GM21737 (cell line): ENCODE measurements around the gene STAT6.
"Not testable (repeated sequence)": the region's sequence is repeated elsewhere in the genome, so short reads cannot be mapped to it uniquely, and the experiment has no call there.

ENCODE experiments used
- ATAC-seq: cut with Tn5 transposase; IDR thresholded peaks from one replicate; pipeline ENCODE4 v1.9.1; 2021; ENCODE audit warnings: mild to moderate bottlenecking, moderate library complexity; ENCODE audit not compliant: unreplicated experiment

STAT6 gene

DNA sequence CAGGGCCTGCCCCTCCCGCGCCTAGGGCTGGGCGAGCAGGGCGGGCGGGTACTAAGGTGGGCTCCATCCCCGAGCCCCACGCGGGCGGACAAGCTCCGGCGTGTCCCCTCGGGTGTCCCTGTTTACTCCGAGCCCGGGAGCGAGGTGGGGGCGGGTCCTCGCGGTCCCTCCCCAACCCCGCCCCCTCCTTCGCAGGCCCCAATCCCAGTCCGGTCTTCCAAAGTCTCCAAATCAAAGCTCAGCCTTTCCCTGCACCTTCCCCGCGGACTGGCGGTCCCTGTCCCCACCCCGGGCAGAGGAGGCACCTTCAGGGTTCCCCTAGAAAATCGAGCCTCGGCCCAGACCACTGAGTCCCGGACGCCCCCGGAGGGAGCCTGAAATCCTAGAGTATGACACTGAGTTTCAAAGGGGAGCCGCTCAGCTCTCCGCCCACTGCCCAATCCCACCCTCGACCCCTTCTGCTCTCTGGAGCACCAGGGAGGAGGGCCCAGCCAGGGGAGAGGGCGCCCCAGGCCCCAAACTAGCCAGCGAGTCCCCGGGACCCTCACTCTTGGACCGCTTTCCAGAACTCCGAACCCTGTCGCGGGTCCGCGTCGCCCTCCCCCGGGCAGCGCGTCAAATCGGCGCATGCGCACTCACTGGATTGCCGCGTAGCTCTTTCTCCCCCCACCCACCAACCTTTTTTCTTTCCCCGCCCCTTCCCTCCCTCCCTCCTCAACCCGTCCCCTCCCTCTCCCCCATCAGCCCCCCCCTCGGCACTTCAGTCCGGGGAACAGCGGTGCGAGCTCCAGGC lies 16.8 kb upstream of the STAT6 start, which contains the start of gene LRP1:
Gene LRP1, plus strand, starts transcription at position 758 of the 793 bp plus-strand sequence. CDS start 482 bp downstream, outside the sequence.
- no peak for ATAC-seq

DNA sequence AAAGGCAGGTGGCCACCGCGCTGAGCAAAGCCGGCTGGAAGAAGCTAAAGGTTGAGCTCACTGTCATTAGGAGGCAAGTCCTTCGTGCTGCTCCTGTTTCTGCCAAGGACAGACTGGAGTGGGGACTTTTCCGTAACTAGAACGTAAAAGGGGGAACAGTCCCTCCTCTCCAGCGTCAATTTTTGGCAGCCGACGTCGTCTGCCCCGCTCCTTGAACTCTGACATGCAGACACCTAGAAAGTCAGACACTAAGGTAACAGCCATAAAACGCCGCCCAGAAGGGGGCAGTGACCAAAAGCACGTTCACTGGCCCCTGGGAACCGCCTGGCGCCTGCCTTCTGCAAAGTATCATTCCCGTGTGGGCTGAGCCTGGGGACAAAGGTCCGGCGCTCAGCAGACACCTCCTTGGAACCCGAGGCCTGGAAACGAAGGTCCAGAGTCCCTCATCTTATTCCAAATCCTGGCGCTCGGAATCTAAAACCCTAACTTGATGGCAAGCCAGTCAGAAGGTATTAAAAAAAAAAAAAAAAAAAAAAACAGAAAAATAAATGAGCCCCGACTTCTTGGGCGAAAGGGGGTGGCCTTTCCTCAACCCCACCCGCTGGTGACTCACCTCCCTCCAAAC lies 16.1 kb upstream of the STAT6 start:
- no peak for ATAC-seq

DNA sequence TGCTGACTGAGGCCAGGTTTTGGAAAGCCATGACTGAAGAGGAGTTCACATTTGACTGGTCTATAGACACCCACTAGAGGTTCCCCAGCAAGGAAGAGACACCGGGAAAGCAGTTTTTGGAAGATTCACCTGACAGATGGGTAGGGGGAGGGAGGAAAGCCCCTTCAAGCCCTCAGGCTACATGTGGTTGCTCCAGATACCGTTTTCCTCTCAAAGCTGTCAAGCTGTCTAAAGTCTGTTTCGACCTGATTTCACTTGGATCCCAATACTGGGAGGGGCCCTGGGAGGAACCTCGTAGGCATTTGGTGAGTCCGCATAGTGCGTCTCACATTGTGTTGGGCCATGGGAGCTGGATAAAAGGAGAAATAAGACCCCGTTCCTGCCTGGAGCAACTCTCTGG lies 15.4 kb upstream of the STAT6 start:
- ATAC-seq, result no peak

DNA sequence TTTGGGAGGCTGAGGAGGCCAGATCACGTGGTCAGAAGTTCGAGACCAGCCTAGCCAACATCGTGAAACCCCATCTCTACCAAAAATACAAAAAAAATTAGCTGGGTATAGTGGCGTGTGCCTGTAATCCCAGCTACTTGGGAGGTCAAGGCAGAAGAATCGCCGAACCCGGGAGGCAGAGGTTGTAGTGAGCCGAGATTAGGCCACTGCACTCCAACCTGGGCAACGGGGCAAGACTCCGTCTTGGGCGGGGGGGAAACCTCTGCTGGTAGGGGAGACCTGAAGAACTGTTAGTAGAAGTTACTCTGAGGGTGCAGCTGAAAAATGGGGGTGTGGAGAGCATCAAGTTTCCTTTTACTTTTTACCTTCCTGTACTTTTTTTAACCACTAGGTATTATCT lies 14.9 kb upstream of the STAT6 start:
- ATAC-seq, result no peak

DNA sequence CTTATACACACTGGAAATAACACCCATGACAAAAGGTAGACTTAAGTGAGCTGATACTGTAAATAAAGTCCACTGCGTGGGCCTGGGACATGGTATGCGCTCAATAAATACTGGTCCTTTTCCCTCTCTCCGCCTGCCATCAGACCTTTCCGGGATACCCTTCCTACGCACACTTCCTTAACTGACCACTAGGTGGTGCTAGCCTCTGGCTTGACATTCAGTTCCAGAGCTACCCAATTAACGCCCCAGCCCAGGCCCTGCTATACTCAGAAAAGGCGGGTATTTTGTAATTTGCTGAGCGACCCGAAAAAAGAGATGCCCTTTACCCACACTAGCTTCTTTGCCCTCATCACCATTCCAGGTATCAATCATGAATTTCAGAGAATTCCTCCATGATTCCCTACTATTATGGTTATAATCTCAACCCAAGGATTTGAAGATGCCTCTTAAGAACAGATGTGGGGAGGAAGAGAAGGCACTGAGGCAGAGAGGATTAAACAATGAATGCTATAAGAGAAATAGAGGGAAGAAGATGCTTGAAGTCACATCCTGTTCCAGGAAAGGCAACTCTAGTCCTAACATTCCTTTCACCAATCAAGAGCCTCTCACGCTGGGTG lies 13.2 kb upstream of the STAT6 start:
- no peak for ATAC-seq

DNA sequence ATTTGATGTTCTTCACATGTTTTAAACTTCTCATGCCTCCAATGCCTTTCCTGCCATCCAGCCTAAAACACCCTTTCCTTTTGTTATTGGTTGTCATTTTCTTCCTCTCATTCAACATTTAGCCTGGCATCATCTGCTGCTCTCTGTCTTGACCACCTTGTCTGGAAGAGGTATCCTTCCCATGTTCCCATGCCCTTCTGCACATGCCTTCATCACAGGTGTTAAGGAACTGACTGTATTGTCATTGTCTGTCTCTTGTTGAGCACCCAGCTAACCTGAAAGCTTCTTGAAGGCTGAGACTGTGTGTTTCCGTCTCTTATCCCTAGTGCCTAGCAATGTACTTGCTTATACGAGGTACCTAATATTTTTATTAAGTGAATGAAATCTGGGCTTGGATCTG lies 12.7 kb upstream of the STAT6 start:
- ATAC-seq, result no peak

DNA sequence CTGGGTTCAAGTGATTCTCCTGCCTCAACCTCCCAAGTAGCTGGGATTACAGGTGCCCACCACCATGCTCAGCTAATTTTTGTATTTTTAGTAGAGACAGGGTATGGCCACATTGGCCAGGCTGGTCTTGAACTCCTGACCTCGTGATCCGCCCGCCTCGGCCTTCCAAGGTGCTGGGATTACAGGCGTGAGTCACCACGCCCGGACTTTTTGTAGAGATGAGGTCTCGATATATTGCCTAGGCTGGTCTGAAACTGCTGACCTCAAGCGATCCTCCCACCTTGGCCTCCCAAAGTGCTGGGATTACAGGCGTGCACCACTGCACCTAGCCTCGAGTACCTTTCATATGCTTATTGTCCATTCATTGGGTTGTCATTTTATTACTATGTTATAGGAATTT lies 9.6 kb upstream of the STAT6 start:
- ATAC-seq, result not testable (repeated sequence)

DNA sequence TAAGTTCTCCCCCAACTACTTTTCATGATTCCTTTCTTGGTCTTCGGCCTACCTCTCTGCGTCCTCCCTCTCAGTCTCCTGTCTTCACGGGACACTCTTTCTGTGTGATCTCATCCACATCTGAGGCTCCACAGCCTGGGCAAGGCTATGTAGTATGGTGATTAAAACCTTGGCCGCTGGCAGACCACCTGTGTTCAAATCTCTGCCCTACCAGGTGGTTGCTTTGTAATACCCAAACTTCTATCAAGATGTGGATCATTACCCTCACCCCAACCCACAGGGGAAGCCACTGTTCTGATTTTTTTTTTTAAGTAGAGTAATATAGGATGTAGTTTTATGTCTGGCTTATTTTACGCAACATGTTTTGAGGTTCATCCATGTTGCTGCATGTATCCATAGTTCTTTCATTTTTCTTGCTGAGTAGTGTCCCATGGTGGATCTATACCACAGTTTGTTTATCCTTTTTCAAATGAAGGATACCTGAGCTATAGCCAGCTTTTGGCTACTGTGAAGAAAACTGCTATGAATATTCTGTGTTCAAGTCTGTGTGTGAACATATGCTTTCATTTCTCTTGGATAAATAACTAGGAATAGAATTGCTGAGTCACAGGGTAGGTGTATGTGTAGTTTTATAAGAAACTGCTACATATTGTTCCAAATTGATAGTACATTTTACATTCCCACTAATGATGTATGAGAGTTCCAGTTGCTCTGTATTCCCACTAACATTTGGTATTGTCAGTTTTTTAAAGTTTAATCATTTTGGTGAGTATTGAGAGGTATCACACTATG lies 8.3 kb upstream of the STAT6 start:
- no peak for ATAC-seq

DNA sequence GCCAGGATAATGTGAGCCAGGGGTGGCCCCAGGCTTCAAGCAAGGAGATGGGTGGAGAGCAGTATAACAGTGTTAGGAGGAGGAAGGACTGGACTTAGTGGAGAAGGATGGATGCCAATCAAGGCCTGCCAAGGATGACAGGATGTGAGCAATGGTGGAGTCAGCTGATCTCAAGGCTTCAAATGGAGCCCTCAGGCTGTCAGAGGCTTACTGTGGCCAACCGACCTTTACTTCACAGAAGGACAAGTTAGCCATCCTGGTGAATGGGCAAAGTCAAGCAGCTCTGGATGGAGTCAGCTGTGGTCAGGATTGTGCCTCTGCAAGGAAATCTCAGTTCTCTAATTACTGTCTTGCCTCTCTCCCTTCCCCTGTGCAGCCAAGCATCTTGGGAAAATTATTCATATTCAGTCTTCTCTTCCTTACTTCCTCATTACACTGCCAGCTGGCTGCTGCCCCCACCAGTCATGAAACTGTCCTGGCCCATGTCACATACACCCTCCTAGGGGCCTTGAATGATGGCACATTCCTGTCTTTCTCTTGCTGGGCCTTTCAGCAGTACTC lies 7.6 kb upstream of the STAT6 start:
- ATAC-seq, result no peak

DNA sequence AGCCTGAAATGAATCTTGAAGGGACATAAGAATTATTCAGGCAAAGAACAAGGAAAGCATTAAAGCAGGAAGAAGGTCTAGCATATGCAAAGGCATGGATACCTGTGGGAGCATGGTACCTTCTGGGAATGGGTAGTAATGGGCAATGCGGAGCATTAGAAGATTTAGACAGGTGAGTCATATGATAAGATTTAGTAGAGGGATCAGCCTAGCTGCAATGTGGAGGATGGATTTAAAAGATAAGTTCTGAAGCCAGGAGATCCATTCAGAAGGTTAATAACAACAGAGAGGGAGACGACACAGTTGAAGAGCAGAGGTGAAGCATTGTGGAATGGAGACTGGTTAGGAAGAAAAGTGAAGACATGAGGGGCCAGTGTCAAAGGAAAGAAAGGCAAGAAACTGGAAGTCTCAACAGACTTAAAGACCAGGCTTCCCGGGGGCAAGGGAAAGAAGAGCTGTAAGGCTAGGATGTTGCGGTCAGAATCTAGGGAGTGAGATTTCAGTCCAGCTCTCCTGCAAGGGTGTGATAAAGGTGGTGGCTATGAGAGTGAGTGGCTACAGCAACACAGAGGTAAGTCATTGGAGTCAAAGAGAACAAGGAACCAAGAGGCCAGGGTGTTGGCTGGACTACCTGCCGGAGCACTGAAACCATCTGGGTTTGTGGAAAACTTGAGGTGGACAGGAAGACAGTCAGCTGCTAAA lies 5.6 kb upstream of the STAT6 start:
- ATAC-seq, result no peak

DNA sequence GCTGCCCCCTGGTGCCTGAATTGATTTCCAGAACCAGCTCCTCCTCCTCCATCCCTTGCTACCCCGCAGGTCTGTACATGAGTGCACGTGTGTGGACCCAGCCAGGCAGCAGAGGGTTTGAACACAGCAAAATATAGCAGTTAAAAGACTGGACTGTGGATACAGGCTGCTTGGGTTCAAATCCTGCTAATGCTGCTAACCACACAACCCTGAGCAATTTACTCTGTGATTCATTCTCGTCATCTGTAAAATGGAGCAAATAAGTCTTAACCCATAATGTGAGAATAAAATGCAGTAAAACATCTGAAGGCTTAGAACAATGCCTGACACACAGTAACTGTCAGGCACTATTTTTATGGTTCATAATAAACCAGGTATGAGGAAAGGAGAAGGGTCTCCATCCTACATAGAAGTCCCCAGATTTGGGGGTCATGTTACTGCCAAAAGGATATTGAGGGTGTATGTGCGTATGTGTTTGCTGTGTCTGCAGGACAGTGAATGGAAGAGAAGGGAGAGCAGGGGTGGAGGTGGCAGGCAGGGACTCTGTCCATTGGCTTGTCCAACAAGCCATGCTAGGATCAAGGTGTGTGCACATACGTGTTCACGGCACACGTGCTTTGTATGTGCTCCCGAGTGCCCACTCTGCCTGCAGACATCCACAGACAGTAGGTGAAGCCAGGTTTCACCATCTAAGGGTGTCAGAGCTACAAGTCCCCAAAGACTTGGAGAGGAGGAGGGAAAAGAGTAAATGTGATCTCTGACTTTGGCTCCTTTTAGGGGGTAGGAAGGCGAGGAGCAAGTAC lies 1.5 kb upstream of the STAT6 start:
- no peak for ATAC-seq

DNA sequence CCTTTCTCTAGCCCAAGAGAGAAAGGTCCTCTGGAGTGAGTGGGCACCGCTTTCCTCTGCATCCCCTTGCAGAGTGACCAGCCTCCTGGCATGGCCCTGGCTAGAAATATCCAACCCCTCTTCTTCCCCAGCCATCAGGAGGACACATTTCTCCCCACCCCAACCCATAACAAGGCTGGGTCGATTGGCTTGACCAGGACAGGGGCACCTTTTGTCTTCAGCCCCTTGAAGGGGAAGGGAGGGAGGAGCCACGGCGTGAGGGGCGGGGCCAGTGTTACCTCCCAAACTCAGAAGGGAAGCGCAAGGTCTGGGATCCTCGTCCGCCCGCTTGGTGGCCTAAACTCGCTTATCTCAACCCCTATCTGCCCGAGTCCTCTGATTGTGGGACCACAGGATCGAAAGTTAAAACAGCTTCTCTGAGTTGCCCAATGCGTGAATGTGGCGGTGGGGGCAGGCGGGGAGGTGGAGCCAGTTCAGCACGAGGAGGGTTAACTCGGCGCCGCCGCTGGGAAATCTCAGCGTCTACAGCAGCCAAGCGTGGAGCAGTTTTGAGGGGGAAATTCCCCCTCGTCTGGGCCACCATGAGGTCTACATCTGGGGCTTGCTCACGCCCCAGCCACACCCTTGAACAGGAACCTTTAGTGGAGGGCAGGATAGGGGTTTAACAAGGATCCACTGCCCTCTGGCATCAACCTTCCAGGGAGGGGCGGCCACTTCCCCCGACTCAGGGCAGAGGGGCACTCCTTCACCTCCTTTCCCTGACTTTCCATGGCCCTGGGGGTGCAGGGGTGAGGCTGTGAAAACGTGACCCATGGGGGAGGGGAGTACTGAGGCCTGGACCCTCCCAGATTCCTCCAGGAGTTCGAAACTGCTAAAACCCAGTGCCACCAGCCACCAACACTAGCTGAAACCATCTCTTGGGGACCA lies 795 bp downstream of the STAT6 start:
- ATAC-seq, result peak; percentile 34

DNA sequence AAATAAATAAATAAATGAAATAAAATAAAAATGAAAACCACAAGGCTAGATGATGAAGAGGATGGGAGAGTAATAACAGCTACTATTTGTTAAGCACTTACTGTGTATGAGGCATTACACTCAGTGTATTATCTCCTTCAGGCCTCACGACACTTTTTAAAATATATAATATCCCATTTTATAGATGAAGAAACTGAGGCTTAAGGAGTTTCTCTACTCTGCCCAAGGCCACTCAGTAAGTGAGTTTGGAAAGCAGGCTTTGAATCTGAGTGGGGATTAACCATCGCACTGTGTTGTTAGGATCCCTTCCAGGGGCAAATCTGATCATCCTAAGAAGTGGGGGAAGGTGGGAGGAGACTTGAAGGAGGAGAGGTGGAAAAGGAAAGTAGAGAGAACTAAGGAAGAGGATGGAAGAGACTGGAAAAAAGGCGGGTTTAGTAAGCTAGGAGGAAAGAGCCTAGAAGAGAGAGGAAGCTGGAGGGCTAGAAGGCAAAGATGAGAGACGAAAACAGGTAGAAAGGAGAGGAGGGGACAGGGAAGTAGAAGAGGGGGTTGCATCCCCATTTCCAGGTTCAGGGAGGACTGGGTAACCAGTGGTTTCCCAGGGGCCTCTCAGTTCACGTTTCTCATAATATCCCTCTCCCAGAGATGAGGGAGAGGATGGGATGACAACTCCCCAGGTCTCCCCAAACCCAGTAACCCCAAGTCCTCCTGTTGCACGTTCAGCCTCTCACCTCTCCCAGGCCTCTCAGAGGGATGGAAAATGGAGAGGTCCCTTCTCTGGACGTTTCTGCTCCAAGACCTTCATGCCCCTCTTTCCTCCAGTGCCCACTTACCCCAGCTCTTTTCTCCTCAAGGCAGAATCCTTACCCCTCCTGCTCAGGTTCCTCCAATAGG lies 1.7 kb downstream of the STAT6 start:
- ATAC-seq, result no peak

DNA sequence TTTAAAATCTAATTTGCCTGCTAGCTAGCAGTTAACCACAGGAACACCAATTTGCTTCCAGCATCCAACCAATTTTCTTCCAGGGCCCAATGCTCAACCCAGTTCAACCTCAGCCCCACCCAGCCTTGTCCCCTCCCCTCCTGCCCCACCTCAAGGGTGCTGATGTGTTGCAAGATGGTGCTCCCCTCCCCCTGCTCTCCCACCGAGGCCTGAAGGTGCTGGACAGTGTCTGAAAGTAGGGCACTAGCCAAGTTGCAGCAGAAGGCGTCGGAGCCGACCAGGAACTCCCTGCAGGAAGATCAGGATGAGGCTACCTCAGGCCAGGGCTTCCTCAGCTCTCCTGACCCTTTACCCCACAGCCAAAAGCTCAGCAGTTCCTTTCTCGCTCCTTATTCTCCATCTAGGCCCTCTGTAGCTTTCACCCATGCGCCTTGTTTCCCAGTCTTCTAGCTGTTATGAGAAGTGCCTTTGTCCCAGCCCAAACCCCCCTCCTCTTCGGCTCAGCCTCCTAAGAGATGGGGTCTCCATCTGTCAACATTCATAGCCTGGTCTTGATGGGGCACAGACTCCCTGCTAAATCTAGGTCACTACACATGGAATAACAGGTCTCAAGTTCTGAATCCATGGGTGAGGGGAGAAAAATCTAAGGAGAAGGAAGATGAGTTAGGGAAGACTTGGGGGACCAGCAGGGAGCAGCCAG lies 3.6 kb downstream of the STAT6 start:
- no peak for ATAC-seq

DNA sequence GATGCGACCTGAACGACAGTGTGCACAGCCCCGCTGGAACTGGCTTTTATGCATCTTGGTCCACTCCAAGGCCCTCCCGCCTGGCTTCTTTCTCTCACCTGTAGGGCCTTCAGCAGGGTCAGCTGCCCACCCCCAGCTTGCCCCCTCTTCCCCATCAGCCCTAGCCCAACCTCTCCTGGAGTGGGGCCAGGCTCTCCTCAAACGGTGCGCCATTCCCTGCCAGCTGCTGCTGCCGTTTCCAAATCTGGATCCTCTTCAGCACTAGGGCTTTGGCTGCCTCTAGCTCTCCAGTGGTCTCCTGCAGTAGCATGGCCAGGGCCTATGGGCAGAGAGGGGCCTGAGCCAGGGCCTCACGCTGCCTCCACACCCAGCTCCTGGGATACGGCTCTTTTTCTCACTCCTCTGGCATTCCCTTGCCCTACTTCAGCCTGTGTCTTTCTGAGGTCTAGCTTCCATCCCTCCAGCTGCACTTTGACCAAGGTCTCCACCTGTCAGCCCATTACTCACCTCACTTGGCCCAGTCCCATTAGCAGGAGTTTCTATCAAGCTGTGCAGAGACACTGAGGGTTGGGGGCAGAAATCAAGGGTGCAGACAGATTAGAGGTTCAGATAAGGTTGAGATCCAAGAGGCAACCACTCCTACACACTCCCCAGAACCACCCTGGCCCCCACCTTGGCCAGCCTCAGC lies 5.0 kb downstream of the STAT6 start:
- ATAC-seq, result no peak

DNA sequence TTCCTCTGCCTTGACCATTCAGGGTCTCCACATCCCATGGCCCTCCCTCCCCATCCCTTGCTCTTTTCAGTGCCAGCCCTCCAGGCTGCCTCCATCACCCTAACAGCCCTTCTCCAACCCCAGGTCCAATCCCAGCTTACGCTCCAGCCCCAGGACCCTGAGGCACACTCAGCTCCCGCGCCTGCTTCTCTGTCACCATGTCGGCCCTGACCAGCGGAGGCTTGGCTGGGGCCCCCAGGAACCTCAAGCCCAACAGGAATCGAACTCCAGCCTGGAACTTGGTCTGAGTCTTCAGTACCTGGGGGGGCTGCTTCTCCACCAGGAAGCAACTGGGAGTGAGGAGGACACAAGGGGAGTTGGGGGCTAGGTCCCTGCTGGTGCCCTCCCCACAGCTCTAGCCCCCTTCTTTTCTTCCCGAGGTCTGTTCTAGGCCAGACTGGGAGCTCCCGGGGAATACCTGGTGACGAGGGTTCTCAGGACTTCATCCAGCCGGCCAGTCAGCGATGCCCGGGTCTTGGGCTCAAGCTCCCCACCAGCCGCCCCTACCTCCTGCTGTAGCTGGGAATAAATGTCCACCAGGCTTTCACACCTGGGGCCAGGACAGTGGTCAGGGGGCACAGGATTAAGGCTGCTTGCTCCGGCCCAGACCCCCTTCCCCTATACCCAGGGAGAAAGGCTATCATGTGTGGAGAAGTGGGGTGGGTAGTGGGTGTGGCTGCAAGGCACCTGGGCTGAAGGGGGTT lies 6.0 kb downstream of the STAT6 start:
- ATAC-seq, result no peak
